ENCODE data around the gene BAIAP2.
A peak's percentile ranks its signal among the peaks of the same experiment; 100 is the strongest.

Gene BAIAP2

GRCh38 chr17:81034779-81035520 lies at the start of gene BAIAP2:
Gene BAIAP2 (plus strand): TSS chr17:81035151. CDS start chr17:81035255, 104 bp downstream.
- no peaks in the 10 kb centered on the region for H3K27me3 ChIP-seq (ENCODE audit: insufficient read depth, low read depth, severe bottlenecking)
- peak within 1 kb of the TSS; percentile 93 for H3K27ac ChIP-seq
- H3K9me3 ChIP-seq (ENCODE audit: severe bottlenecking): no peaks in the 10 kb centered on the region
- peak within 1 kb of the TSS; percentile 81 for H3K4me3 ChIP-seq (ENCODE audit: low read depth, low read length)
- peak; percentile 100 for DNase-seq
- peaks cover 72% of the 10 kb centered on the region for H3K36me3 ChIP-seq
- TF ChIP-seq, protein P1, sequence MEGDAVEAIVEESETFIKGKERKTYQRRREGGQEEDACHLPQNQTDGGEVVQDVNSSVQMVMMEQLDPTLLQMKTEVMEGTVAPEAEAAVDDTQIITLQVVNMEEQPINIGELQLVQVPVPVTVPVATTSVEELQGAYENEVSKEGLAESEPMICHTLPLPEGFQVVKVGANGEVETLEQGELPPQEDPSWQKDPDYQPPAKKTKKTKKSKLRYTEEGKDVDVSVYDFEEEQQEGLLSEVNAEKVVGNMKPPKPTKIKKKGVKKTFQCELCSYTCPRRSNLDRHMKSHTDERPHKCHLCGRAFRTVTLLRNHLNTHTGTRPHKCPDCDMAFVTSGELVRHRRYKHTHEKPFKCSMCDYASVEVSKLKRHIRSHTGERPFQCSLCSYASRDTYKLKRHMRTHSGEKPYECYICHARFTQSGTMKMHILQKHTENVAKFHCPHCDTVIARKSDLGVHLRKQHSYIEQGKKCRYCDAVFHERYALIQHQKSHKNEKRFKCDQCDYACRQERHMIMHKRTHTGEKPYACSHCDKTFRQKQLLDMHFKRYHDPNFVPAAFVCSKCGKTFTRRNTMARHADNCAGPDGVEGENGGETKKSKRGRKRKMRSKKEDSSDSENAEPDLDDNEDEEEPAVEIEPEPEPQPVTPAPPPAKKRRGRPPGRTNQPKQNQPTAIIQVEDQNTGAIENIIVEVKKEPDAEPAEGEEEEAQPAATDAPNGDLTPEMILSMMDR (IDR thresholded peaks at IDR 0.05; ENCODE audit: low read depth, low read length): no peak

DNA sequence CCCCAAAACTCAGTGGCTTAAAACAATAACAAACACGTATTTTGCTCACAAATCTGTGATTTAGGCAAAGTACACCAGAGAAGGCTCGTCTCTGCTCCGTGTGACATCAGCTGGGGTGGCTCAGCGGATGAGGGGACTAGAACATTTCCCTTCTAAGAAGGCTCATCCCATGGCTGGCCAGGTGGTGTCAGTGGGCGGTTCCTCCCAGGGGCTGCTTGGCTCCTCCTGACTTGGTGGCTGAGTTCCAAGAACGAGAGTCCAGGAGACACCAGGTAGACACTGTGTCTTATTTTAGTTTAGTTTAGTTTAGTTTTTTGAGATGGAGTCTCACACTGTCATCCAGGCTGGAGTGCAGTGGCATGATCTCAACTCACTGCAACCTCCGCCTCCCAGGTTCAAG lies 48.9 kb upstream of the BAIAP2 start:
- Histone ChIP-seq H3K27ac (peak overlapping the region; percentile 12), H3K36me3 (no peaks in the 10 kb centered on the region)
- DNase-seq: peak; percentile 80

DNA sequence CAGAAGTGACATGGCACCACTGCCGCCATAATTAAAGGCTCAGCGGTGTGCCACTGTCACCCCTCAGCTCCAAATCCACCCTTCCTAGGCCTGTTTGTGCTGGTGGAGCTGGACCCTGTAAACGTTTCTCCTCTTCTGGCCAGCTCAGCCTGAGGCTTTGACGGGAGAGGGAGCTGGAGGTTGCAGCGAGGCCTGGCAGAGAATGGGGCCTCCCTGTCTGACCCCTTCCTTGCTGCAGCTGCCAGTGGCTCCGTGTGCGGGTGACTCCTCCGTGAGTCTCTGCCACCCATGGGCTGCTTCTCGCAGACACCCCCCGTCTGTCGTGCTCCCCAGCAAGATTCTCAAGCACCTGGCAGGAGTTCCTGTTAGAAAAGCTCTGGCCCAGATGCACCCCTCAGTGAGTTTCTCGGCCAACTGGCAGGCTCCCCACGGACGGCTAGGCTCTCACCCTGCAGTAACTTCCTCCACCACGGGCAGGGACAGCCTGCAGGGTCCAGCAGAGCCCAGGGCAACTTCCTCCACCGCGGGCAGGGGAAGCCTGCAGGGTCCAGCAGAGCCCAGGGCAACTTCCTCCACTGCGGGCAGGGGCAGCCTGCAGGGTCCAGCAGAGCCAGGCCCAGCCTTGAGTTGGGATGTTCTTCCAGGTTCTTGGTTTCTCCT lies 48.0 kb upstream of the BAIAP2 start:
- TF ChIP-seq, protein P1 (IDR thresholded peaks at IDR 0.05; ENCODE audit: low read depth, low read length): no peak
- Histone ChIP-seq H3K27ac (no peak overlapping the region), H3K36me3 (no peaks in the 10 kb centered on the region), H3K4me3 (ENCODE audit: low read depth, low read length) (no peak overlapping the region), H3K27me3 (ENCODE audit: insufficient read depth, low read depth, severe bottlenecking) (no peaks in the 10 kb centered on the region), H3K9me3 (ENCODE audit: severe bottlenecking) (peaks cover 3% of the 10 kb centered on the region)
- DNase-seq: no peak

More for the DNA sequence above, 48.9 kb upstream of the BAIAP2 start:
- H3K9me3 ChIP-seq (ENCODE audit: severe bottlenecking): peaks cover 3% of the 10 kb centered on the region
- H3K27me3 ChIP-seq (ENCODE audit: insufficient read depth, low read depth, severe bottlenecking): no peaks in the 10 kb centered on the region
- H3K4me3 ChIP-seq (ENCODE audit: low read depth, low read length): no peak overlapping the region
- TF ChIP-seq, protein P1 (IDR thresholded peaks at IDR 0.05; ENCODE audit: low read depth, low read length): no peak

DNA sequence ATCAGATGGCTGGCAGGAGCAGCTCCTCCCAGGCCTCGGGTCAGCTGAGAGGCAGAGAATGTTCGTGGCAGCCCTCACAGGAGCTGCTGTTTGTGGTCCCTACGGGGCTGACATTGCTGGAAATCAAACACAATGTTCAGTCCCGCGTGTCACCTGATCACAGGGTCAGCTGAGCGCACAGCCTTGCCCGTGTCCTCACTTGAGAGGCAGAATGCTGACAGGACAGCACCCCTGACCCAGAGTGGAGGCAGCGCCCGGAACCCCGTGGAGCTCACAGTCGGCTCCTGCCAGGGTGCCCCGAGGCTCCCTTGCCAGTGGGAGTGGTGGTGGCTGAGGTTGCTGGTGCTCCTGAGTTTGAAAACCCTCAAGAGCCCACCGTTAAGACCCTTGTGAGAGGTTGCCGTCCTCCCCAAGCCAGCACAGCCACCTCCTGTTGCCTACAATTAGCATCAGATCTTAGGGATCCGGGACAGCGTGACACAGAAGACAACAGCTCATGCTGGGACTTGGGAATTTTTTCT lies 47.0 kb upstream of the BAIAP2 start:
- peaks cover 3% of the 10 kb centered on the region for H3K9me3 ChIP-seq (ENCODE audit: severe bottlenecking)
- no peaks in the 10 kb centered on the region for H3K36me3 ChIP-seq
- H3K4me3 ChIP-seq (ENCODE audit: low read depth, low read length): no peak overlapping the region
- DNase-seq: peak; percentile 55
- H3K27ac ChIP-seq: no peak overlapping the region
- no peaks in the 10 kb centered on the region for H3K27me3 ChIP-seq (ENCODE audit: insufficient read depth, low read depth, severe bottlenecking)
- TF ChIP-seq, protein P1 (IDR thresholded peaks at IDR 0.05; ENCODE audit: low read depth, low read length): no peak

DNA sequence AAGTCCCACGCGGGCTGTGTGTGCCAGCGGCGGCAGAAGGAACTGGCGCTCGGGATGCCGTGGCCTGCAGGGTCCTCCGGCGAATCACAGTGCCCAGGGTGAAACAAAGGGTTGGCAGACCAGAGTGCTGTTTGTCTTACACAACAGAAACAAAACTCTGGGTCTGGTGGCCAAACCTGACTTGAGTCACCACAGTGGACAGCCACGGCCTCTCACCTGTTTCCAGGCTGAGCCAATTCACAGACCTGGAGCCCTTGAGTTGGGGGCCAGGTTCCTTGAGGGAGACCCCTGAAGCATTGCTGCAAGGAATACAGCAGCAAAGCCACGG lies 45.4 kb upstream of the BAIAP2 start:
- no peaks in the 10 kb centered on the region for H3K27me3 ChIP-seq (ENCODE audit: insufficient read depth, low read depth, severe bottlenecking)
- no peak for DNase-seq
- peaks cover 8% of the 10 kb centered on the region for H3K36me3 ChIP-seq
- TF ChIP-seq, protein P1 (IDR thresholded peaks at IDR 0.05; ENCODE audit: low read depth, low read length): no peak
- H3K9me3 ChIP-seq (ENCODE audit: severe bottlenecking): peaks cover 3% of the 10 kb centered on the region
- no peak overlapping the region for H3K27ac ChIP-seq
- H3K4me3 ChIP-seq (ENCODE audit: low read depth, low read length): no peak overlapping the region

Data from WERI-Rb-1 (cell line).